ENCODE data around the gene RTL10.

DNA sequence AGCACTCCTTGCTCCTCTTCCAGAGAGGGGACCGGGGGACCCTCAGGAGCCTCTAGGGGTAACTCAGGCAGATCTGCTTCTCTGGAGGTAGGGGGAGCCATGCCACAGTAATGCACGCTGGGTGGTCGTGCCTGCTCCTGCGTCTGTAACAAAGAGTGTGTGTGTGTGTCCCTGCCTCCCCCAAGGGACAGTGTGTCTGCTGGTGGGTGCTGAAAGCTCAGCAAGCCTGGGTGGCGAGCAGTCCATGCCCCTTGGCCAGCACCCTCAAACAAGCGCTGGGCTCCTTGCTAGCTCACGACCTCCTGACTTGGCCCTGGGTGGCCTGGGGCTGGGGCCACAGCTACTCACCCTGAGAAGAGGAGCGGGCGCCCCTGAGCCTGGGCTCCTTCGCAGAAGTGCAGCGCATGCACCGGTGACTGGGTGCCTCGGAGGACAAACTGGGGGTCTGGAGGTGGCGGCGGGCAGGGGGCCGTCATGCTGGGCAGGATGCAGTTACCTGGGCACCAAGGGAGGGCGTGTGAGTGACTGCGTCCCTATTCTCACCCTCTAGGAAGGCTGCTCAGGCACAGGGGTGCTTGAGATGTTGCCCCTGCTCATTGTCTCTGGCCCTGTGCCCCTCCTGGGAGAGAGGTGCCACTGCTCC is 33.7 kb downstream of the RTL10 start:
- TF ChIP-seq, protein P1, sequence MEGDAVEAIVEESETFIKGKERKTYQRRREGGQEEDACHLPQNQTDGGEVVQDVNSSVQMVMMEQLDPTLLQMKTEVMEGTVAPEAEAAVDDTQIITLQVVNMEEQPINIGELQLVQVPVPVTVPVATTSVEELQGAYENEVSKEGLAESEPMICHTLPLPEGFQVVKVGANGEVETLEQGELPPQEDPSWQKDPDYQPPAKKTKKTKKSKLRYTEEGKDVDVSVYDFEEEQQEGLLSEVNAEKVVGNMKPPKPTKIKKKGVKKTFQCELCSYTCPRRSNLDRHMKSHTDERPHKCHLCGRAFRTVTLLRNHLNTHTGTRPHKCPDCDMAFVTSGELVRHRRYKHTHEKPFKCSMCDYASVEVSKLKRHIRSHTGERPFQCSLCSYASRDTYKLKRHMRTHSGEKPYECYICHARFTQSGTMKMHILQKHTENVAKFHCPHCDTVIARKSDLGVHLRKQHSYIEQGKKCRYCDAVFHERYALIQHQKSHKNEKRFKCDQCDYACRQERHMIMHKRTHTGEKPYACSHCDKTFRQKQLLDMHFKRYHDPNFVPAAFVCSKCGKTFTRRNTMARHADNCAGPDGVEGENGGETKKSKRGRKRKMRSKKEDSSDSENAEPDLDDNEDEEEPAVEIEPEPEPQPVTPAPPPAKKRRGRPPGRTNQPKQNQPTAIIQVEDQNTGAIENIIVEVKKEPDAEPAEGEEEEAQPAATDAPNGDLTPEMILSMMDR (IDR thresholded peaks at IDR 0.05): no peak
- TF ChIP-seq EZH2 (IDR thresholded peaks at IDR 0.05; ENCODE audit: borderline replicate concordance, insufficient read depth, low read depth, low read length, poor library complexity, severe bottlenecking): no peak

All from B cell (primary cell).